AG09309 (cell line): Measurements from ENCODE around the gene WNK4.

Experiments
- DNase-seq: peaks from one replicate; pipeline ENCODE4 v3.0.0-alpha.2; 2010; ENCODE audit warnings: low read depth
- H3K4me3 ChIP-seq: 2 replicates; pipeline ENCODE4 v1.5.1; 2011; ENCODE audit warnings: mild to moderate bottlenecking, low read depth, low read length, moderate library complexity; ENCODE audit not compliant: control insufficient read depth
- CTCF ChIP-seq: IDR thresholded peaks from 2 replicates; pipeline ENCODE4 v1.5.1; 2011; ENCODE audit warnings: mild to moderate bottlenecking, low read depth, low read length, inconsistent platforms; ENCODE audit not compliant: insufficient read depth, control insufficient read depth; ENCODE audit errors: missing control alignments

The WNK4 gene

GRCh38 chr17:42845918-42846593 is 65.6 kb downstream of the WNK4 start:
- no peak overlapping the region for H3K4me3 ChIP-seq
- DNase-seq = no peak
- TF ChIP-seq CTCF = no peak
